HG03342 (cell line): ENCODE measurements around the gene RANBP9.
A peak's percentile ranks its signal among the peaks of the same experiment; 100 is the strongest.

ENCODE experiments used
- ATAC-seq: cut with Tn5 transposase; IDR thresholded peaks from one replicate; pipeline ENCODE4 v1.9.1; 2021; ENCODE audit warnings: mild to moderate bottlenecking, moderate library complexity; ENCODE audit not compliant: unreplicated experiment

Gene RANBP9

DNA sequence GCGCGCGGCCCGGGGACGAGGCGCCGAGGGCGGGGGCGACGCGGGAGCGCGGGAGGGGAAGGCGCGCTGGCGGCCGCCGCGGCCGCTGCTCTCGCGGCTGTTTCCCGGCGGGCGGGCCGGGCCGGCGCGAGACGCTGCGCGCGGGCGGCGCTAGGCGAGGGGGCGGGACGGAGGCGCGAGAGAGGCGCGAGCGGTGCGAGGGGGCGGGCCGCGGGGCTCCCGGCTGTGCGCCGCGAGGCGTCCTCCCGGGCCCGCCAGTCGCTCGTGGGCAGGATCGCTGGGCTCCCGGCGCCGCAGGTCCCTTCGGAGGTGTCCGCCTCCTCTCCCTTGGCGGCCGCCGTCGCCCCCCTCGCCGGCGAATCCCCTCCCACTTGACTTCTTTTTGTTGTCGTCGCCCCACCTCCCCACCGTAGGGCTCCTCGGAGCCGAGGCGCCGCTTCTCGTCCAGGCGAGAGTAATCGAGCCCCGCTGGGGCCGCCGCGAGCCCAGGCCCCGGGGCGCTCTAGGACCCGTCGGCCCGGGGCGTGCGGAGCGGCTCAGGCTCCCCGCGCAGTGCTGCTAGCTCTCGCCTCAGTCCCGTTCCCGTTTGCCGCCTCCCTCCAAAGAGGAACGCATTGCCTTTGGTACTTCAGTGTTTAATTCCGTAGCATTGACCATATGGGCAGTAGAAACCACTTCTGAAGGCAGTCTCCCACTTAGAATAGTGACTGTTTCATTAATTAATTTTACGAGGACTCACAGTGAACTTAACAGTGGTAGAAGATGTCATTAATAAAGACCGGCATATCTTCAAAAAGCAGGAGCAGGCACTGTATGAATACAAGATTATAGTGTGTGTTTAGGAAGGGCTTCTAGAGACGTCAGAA is at the start of gene RANBP9:
TSS of gene RANBP9 (minus strand) at position 103 of the 866 bp plus-strand sequence. CDS start 330 bp downstream, outside the sequence.
- ATAC-seq = peak; percentile 76

DNA sequence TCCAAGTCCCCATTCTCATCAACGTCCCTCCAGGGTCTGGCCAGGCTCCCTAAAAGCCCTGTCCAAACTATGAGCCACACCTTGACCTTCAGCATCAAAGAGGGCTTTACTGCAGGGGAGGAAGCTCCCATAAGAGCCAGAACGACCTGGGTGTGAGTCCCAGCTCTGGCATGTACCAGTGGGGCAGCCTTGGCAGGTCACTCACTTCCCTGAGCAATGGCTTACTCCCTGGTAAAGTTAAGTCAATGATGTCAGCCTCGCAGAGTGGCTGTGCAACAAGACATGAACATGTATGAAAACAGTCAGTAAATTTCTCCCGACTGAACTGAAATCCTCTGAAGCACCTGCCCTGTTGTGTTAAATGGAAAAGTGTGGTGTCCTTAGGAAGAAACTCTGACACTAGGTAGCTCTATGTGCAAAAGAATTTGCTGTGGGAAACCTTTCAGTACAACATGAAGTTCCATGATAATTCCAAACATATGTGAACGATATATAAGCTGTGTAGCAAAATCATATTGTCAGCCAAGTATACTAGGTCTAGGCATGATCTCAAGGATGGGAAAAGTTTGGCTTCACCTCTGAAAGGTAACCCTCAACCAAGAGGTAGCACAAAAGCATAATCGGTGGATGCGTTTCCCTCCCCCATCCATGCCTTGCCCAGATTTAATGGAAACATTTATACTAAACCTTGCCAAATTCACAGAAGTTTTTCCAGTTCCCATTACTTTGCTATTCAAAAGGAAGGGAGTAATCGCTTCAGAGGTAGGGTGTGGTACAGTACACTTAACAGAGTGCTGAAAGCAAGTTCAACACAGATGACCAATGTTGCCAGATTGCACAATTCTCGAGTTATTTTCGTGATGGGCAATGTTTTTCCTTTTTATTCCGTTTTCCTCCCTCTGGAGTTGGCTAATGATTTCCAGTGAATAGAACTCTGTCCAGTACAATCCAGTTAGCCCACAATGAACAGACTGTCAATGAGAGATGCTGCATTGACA is 49.0 kb upstream of the RANBP9 start:
- no peak for ATAC-seq

DNA sequence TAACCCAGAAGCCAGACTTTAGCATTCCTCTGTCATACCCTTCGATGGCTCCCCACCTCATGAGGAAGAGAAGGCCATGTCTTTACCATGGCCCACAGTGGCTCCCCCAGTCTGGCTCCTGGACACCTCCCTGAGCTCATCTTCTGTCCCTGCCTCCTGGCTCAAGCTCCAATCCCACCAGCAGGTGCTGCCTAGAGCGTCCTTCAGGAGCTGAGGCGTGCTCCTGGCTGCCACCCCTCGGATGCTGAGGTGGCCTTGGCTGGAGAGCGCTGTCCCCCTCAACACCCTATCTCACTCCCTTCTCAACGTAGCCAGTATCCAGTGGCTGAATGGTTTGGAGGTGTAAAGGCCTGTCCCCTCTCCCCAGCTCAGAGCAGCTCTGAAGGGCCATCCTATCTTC is 47.4 kb upstream of the RANBP9 start:
- no peak for ATAC-seq

DNA sequence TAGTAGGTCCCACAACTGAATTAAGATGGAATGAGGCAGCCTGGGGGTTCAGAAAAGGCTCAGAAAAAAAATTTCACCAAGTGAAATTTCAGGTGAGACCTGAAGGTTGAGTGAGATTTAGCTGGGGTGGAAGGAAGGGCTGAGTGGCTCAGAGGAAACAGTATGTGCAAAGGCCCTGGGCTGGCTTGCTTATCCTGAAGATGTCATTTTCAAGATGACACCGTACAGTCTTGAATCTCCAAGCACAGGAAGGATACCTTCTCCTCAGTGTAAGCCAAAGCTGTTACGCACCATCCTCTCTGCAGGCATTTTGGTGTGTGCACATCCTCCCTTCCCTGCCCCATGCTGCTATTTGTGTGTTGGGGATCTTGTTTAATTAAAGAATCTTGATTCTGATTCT is 43.0 kb upstream of the RANBP9 start:
- no peak for ATAC-seq

- ATAC-seq = no peak
Measured at GRCh38 chr6:13743736-13744127, 32.1 kb upstream of the RANBP9 start.

DNA sequence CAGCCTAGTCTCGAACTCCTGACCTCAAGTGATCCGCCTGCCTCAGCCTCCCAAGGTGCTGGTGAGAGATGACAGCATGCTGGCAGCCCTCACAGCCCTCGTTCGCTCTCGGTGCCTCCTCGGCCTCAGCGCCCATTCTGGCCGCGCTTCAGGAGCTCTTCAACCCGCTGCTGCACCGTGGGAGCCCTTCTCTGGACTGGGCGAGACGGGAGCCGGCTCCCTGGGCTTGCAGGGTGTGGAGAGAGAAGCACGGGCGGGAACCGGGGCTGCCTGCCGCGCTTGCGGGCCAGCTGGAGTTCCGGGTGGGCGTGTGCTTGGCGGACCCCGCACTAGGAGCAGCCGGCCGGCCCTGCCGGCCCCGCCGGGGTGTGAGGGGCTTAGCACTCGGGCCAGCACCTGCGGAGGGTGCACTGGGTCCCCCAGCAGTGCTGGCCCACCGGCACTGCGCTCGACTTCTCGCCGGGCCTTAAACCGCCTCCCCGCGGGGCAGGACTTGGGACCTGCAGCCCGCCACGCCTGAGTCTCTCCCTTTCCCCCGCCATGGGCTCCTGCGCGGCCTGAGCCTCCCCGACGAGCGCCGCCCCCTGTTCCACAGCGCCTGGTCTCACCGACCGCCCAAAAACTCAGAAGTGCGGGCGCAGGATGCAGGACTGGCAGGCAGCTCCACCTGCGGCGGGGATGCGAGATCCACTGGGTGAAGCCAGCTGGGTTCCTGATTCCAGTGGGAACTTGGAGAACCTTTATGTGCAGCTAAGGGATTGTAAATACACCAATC is 31.5 kb upstream of the RANBP9 start:
- no peak for ATAC-seq

GRCh38 chr6:13741365-13741764 is 29.7 kb upstream of the RANBP9 start:
- ATAC-seq = no peak

GRCh38 chr6:13735031-13735430 is 23.4 kb upstream of the RANBP9 start:
- no peak for ATAC-seq

GRCh38 chr6:13733178-13733887 is 21.7 kb upstream of the RANBP9 start:
- ATAC-seq = no peak

GRCh38 chr6:13730704-13731103 is 19.1 kb upstream of the RANBP9 start:
- no peak for ATAC-seq

DNA sequence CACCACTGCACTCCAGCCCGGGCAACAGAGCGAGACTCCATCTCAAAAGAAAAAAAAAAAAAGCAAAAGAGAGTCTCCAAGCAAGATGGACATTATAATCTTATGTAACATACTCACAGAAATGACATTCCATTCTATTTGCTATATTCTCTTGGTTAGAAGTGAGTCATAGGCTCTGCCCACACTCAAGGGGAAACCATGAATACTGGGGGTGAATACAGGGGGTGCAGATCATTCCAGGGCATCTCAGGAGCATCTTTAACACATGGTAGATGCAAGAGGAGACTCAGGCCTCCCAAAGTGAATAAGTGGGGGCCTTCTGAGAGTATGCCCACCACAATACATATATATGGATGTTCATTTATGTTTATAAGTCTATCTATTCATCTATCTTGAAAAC is 18.3 kb upstream of the RANBP9 start:
- ATAC-seq = no peak

DNA sequence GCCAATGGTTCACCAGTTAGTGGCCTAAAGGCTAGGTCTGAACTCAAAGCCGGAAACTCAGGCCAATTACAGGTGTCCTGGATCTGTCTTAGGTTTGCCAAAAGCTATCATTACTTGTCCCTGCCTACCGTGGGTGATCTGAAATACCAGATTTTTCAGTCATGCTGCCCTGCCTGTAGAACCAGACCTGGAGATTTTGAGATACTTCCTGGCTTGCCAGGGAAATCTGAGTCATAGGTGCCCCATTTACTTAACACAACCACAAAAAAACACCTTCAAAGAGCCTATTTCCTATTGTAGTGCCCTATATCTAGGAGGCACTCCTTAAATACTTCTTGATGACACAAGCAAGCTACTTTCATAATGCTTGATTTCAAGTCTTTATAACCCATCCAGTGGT is 13.9 kb upstream of the RANBP9 start:
- no peak for ATAC-seq

GRCh38 chr6:13725052-13725451 is 13.4 kb upstream of the RANBP9 start:
- no peak for ATAC-seq

DNA sequence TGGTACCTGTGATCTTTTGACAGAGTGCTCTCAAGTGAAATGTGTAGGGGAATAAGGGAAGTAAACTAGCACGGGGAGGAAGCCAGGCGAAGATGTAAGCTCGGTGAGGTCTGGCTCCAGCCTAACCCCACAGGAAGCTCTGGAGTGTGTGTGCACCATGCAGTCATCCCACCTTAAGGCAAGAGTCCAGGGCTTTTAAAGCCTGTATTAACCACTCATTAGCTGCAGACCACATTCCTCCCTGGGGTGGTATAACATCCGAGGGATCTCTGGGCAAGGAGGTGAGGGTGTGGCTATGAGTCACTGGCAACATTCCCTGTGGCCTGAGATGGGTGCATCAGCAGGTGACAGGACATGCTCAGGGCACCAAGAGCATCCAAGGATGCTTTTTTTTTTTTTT is 12.5 kb upstream of the RANBP9 start:
- ATAC-seq = no peak

DNA sequence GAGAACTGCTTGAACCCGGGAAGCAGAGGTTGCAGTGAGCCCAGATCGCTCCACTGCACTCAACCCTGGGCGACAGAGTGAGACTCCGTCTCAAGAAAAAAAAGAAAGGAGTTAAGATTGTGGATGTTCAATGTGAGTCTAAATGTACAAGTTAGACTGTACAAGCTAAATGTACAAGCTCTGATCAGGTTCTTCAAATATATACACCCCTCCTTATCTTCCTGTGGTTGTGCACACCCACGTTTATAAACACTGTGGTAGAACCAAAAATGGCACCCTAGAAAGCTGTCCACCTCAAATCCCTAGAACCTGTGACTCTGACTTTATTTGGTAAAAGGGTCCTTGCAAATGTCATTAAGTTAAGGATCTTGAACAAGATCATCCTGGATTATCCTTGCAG is 11.2 kb upstream of the RANBP9 start:
- no peak for ATAC-seq

GRCh38 chr6:13718123-13718458 is 6.5 kb upstream of the RANBP9 start:
- ATAC-seq = no peak

GRCh38 chr6:13716955-13717295 is 5.3 kb upstream of the RANBP9 start:
- ATAC-seq = no peak

DNA sequence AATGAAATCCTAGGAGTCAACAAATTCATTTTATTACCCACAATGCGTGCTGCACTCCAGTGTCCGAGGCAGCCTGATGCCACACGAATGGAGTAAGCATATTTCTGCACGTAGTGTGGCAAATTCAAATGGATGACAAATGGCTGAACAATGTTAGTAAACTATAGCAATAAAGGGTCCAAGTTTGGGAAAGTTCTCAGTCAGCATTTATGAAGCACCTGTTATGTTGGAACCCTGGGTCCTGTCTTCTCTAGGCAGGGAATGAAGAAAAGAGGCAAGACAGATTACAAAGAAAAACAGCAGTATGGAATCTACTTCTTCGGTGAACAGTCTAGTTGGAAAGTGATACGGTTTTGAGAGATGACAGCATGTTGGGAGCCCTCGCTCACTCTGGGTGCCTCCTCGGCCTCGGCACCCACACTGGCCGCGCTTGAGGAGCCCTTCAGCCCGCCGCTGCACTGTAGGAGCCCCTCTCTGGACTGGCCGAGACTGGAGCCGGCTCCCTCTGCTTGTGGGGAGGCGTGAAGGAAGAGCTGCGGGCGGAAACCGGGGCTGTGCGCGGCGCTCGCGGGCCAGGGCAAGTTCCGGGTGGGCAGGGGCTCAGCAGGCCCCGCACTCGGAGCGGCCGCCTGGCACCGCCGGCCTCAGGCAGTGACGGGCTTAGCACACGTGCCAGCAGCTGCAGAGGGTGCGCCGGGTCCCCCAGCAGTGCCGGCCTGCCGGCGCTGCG is 4.8 kb upstream of the RANBP9 start:
- ATAC-seq = no peak

DNA sequence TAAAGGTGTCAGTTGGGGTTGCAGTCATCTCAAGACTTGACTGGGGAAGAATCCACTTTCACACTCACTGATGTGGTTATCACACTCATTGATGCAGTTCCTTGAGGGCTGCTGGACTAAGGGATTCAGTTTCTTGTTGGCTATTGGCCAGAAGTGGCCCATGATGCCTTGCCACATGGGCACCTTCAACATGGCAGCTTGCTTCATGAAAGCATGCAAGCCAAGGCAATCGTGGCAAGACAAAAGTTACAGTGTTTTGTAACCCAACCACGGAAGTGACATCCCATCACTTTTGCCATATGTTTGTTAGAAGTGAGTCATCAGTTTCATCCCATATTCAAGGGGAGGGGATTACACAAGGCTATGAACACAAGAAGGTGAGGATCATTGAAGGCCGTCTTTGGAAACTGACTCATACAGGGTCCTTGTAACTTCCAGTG is 3.8 kb upstream of the RANBP9 start:
- ATAC-seq = no peak

DNA sequence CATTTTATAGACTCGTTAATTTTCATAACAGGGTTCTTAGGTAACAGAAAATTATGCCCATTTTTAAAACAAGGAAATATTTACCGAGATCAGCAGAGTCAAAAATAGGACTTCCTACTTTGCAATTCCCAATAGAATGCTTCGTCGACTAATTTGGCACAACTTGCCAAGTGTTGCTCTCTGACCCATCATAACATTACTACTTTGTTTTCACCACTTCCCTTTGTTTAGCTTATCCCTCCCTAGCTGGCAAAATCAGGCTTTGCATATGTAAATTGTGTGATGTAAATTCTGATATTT is 914 bp upstream of the RANBP9 start:
- ATAC-seq = no peak
